Hepatocyte (in vitro differentiated cells): ENCODE results near the gene CTNND2. TPM values are rescaled to one million over a fixed set of nuclear protein-coding genes. Genes with fewer than 3 reads are reported as not detected.

Experiments used
- DNase-seq: peaks from one replicate; pipeline ENCODE4 v3.0.0-alpha.2; 2016; ENCODE audit warnings: low spot score
- H2AFZ ChIP-seq: fragments of 200-600 bp; sonication (generic); 2 replicates; pipeline ENCODE4 v1.6.0; 2016; ENCODE audit warnings: antibody characterized with exemption, mild to moderate bottlenecking
- H3K27ac ChIP-seq: fragments of 200-600 bp; sonication (generic); 2 replicates; pipeline ENCODE4 v1.5.1; 2016; ENCODE audit warnings: mild to moderate bottlenecking
- H3K27me3 ChIP-seq: fragments of 200-600 bp; sonication (generic); 2 replicates; pipeline ENCODE4 v1.6.1; 2016
- H3K36me3 ChIP-seq: fragments of 200-600 bp; sonication (generic); replicated peaks from 2 replicates; pipeline ENCODE4 v1.5.1; 2016; ENCODE audit warnings: low read depth; ENCODE audit not compliant: insufficient read depth
- H3K4me1 ChIP-seq: fragments of 200-600 bp; sonication (generic); 2 replicates; pipeline ENCODE4 v1.5.1; 2016; ENCODE audit warnings: mild to moderate bottlenecking, moderate library complexity; ENCODE audit not compliant: insufficient read depth
- H3K4me2 ChIP-seq: fragments of 200-600 bp; sonication (generic); 2 replicates; pipeline ENCODE4 v1.6.0; 2016
- H3K4me3 ChIP-seq: fragments of 200-600 bp; sonication (generic); 2 replicates; pipeline ENCODE4 v1.5.1; 2016; ENCODE audit warnings: mild to moderate bottlenecking
- H3K79me2 ChIP-seq: fragments of 200-600 bp; sonication (generic); 2 replicates; pipeline ENCODE4 v1.6.0; 2017; ENCODE audit warnings: mild to moderate bottlenecking
- H3K9me2 ChIP-seq: fragments of 200-600 bp; sonication (generic); replicated peaks from 2 replicates; pipeline ENCODE4 v1.6.0; 2017; ENCODE audit warnings: mild to moderate bottlenecking; ENCODE audit not compliant: insufficient read depth
- H3K9me3 ChIP-seq: fragments of 200-600 bp; sonication (generic); 2 replicates; pipeline ENCODE4 v1.5.1; 2016; ENCODE audit warnings: low read depth, mild to moderate bottlenecking
- H4K20me1 ChIP-seq: fragments of 200-600 bp; sonication (generic); 2 replicates; pipeline ENCODE4 v1.6.0; 2016; ENCODE audit warnings: mild to moderate bottlenecking; ENCODE audit not compliant: insufficient read depth, poor library complexity, severe bottlenecking
- CTCF ChIP-seq: fragments of 200-600 bp; sonication (generic); IDR thresholded peaks from 2 replicates; pipeline ENCODE4 v1.5.1; 2016; ENCODE audit warnings: antibody characterized with exemption, mild to moderate bottlenecking; ENCODE audit not compliant: poor library complexity
- EZH2 ChIP-seq: fragments of 200-600 bp; sonication (generic); IDR thresholded peaks from 2 replicates; pipeline ENCODE4 v1.6.1; 2016; ENCODE audit warnings: antibody characterized with exemption, mild to moderate bottlenecking, borderline replicate concordance
- EZH2phosphoT487 ChIP-seq: fragments of 200-600 bp; sonication (generic); IDR thresholded peaks from one replicate; pipeline ENCODE4 v1.6.1; 2018; ENCODE audit warnings: antibody characterized with exemption, mild to moderate bottlenecking, low read depth, moderate library complexity; ENCODE audit not compliant: unreplicated experiment, severe bottlenecking
- WGBS: methylation state at CpG from one replicate; pipeline ENCODE4 v1.1.6; 2016; ENCODE audit warnings: low lambda C conversion rate; ENCODE audit errors: missing lambda C conversion rate; 5-methylcytosine and 5-hydroxymethylcytosine counted together
- polyA plus RNA-seq: library from polyadenylated mRNA; unstranded; fragments of >200 nt; fragmentation: Nextera tagmentation; extraction: Ambion mirVana; gene quantifications from 2 replicates; pipeline ENCODE4 v1.2.1, GENCODE V29; 2016
- total RNA-seq: library from RNA; depleted of rRNA; stranded (reverse); fragments of >200 nt; gene quantifications from 2 replicates; pipeline ENCODE4 v1.2.3, GENCODE V29; 2014

CTNND2 gene
- total and polyA plus RNA-seq, 2 experiments from 2014 or later: 27.5 to 30.3 TPM

GRCh38 chr5:11681796-11682195 lies 222.4 kb downstream of the CTNND2 start:
- TF ChIP-seq EZH2phosphoT487 (no peak), CTCF (no peak), EZH2 (no peak)
- Histone ChIP-seq H2AFZ (no peak overlapping the region), H3K4me1 (no peaks in the 10 kb centered on the region), H3K79me2 (no peaks in the 10 kb centered on the region), H3K9me3 (no peaks in the 10 kb centered on the region), H3K4me2 (no peak overlapping the region), H4K20me1 (no peaks in the 10 kb centered on the region), H3K27ac (no peak overlapping the region), H3K4me3 (no peak overlapping the region), H3K9me2 (no peaks in the 10 kb centered on the region), H3K27me3 (no peaks in the 10 kb centered on the region), H3K36me3 (no peaks in the 10 kb centered on the region)
- no peak for DNase-seq
- WGBS: 60% methylated on average over 4 of the region's 4 CpGs

GRCh38 chr5:11679676-11680075 lies 224.6 kb downstream of the CTNND2 start:
- no peaks in the 10 kb centered on the region for H3K9me3 ChIP-seq
- H3K4me1 ChIP-seq: no peaks in the 10 kb centered on the region
- WGBS: 71% methylated on average over 5 of the region's 5 CpGs
- H4K20me1 ChIP-seq: no peaks in the 10 kb centered on the region
- H3K27me3 ChIP-seq: no peaks in the 10 kb centered on the region
- no peak for DNase-seq
- no peaks in the 10 kb centered on the region for H3K36me3 ChIP-seq
- H3K9me2 ChIP-seq: no peaks in the 10 kb centered on the region
- no peaks in the 10 kb centered on the region for H3K79me2 ChIP-seq
- H2AFZ ChIP-seq: no peak overlapping the region
- no peak overlapping the region for H3K4me2 ChIP-seq
- TF ChIP-seq EZH2phosphoT487: no peak
- TF ChIP-seq CTCF: no peak
- no peak for TF ChIP-seq EZH2
- no peak overlapping the region for H3K27ac ChIP-seq
- H3K4me3 ChIP-seq: no peak overlapping the region

- Histone ChIP-seq H3K27me3 (no peaks in the 10 kb centered on the region), H3K27ac (no peak overlapping the region), H3K36me3 (no peaks in the 10 kb centered on the region), H3K4me1 (no peaks in the 10 kb centered on the region), H2AFZ (no peak overlapping the region), H3K4me2 (no peak overlapping the region), H3K9me3 (no peaks in the 10 kb centered on the region), H4K20me1 (no peaks in the 10 kb centered on the region), H3K4me3 (no peak overlapping the region), H3K79me2 (no peaks in the 10 kb centered on the region), H3K9me2 (no peaks in the 10 kb centered on the region)
- no peak for DNase-seq
- 96% methylated on average over 2 of the region's 2 CpGs for WGBS
- TF ChIP-seq EZH2: no peak
- no peak for TF ChIP-seq CTCF
- TF ChIP-seq EZH2phosphoT487: no peak
Observed at GRCh38 chr5:11675184-11675583, 229.1 kb downstream of the CTNND2 start.
